ENCODE data around the gene NDOR1. TPM values are rescaled to one million over a fixed set of nuclear protein-coding genes. Genes with fewer than 3 reads are reported as not detected.

NDOR1 gene
- total RNA-seq, 1 donor from 2014 or later, result 2.6 TPM

DNA sequence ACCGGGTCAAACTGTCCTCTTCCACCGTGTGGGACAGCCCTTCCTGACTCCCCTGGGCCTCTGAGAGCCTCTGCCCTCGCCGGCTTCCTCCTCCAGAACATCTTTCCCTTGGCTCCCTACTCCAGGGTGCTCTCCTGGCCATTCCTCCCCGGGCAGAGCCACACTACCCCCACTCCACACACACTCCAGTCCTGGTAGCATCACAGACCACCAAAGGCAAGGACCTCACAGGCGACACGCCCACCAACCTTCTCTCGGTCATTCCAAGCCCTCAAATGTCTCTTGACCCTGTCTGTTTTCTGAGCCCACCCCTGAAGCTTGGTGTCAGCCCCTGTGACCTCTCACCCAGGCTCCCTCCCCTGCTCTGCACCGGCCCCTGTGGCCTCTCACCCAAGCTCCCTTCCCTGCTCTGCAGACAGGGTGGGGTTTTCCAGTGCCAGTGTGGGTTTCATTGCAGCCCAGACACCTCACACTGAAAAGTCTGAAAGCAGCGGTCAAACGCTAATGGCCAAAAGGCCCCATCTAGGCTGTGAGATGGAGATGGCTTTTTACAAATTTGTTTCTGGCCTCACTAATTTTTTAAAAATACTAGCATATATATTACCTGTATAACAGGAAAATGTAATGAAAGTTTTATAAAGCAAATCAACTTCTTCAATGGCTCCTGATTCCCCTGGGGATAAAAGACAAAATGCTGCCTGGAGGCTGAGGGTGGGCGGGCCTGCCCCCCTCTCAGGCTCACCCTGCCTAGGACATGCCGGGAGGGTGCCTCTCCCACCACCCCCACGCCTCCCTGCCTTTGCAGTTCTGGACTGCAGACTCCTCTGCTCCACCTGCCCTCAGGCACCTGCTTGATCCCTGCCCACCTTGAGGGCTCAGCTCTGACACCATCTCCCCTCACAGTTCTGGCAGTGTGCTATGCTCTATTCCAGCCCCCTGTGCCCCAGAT, 46.1 kb upstream of the NDOR1 start:
- Histone ChIP-seq H3K4me3 (ENCODE audit: low read depth, low read length) (no peak overlapping the region), H3K27me3 (ENCODE audit: control insufficient read depth, insufficient read depth, low read length) (peaks cover 13% of the 10 kb centered on the region), H3K36me3 (ENCODE audit: control insufficient read depth, insufficient read depth, low read length) (no peaks in the 10 kb centered on the region)
- no peak for TF ChIP-seq CTCF (IDR thresholded peaks at IDR 0.05; ENCODE audit: insufficient read depth, low read length, severe bottlenecking)
- DNase-seq (ENCODE audit: low read depth) (no peak), FAIRE-seq (no peak)

GRCh38 chr9:137160054-137160425, 45.5 kb upstream of the NDOR1 start:
- peaks cover 18% of the 10 kb centered on the region for H3K27me3 ChIP-seq (ENCODE audit: control insufficient read depth, insufficient read depth, low read length)
- no peaks in the 10 kb centered on the region for H3K36me3 ChIP-seq (ENCODE audit: control insufficient read depth, insufficient read depth, low read length)
- FAIRE-seq (no peak), DNase-seq (ENCODE audit: low read depth) (no peak)
- no peak overlapping the region for H3K4me3 ChIP-seq (ENCODE audit: low read depth, low read length)
- TF ChIP-seq CTCF (IDR thresholded peaks at IDR 0.05; ENCODE audit: insufficient read depth, low read length, severe bottlenecking), result no peak

- DNase-seq (ENCODE audit: low read depth), result no peak
- H3K27me3 ChIP-seq (ENCODE audit: control insufficient read depth, insufficient read depth, low read length), result peaks cover 16% of the 10 kb centered on the region
- no peak for TF ChIP-seq CTCF (IDR thresholded peaks at IDR 0.05; ENCODE audit: insufficient read depth, low read length, severe bottlenecking)
- H3K4me3 ChIP-seq (ENCODE audit: low read depth, low read length), result no peak overlapping the region
- H3K36me3 ChIP-seq (ENCODE audit: control insufficient read depth, insufficient read depth, low read length), result no peaks in the 10 kb centered on the region
- FAIRE-seq, result no peak
Observed at GRCh38 chr9:137160716-137161557, 44.6 kb upstream of the NDOR1 start.

- DNase-seq (ENCODE audit: low read depth), result no peak
- no peak overlapping the region for H3K4me3 ChIP-seq (ENCODE audit: low read depth, low read length)
- peaks cover 20% of the 10 kb centered on the region for H3K27me3 ChIP-seq (ENCODE audit: control insufficient read depth, insufficient read depth, low read length)
- no peaks in the 10 kb centered on the region for H3K36me3 ChIP-seq (ENCODE audit: control insufficient read depth, insufficient read depth, low read length)
- no peak for FAIRE-seq
- TF ChIP-seq CTCF (IDR thresholded peaks at IDR 0.05; ENCODE audit: insufficient read depth, low read length, severe bottlenecking), result no peak
Observed at GRCh38 chr9:137161558-137162486, 43.7 kb upstream of the NDOR1 start.
